GM12865 (cell line): ENCODE measurements around the gene MS4A10.

ENCODE experiments used
- DNase-seq: peaks from one replicate; pipeline ENCODE4 v3.0.0; 2010; ENCODE audit warnings: low read depth
- H3K4me3 ChIP-seq: 2 replicates; pipeline ENCODE4 v1.5.1; 2011; ENCODE audit warnings: mild to moderate bottlenecking, low read depth, low read length, control low read depth
- CTCF ChIP-seq: IDR thresholded peaks from 2 replicates; pipeline ENCODE4 v1.5.1; 2011; ENCODE audit warnings: low read length, control low read depth, low read depth, inconsistent platforms; ENCODE audit not compliant: insufficient read depth; ENCODE audit errors: missing control alignments

Gene MS4A10

GRCh38 chr11:60844045-60844869, 59.1 kb downstream of the MS4A10 start:
- peak overlapping the region; percentile 93 for H3K4me3 ChIP-seq
- no peak for DNase-seq
- TF ChIP-seq CTCF = no peak

- DNase-seq = no peak
- no peak overlapping the region for H3K4me3 ChIP-seq
- TF ChIP-seq CTCF = no peak
Measured at GRCh38 chr11:60844870-60845221, 59.7 kb downstream of the MS4A10 start.

GRCh38 chr11:60845338-60845737, 60.2 kb downstream of the MS4A10 start:
- no peak for DNase-seq
- H3K4me3 ChIP-seq = no peak overlapping the region
- no peak for TF ChIP-seq CTCF

GRCh38 chr11:60847281-60847680, 62.1 kb downstream of the MS4A10 start:
- no peak for TF ChIP-seq CTCF
- DNase-seq = no peak
- no peak overlapping the region for H3K4me3 ChIP-seq

GRCh38 chr11:60847896-60848295, 62.8 kb downstream of the MS4A10 start:
- no peak for TF ChIP-seq CTCF
- DNase-seq = no peak
- no peak overlapping the region for H3K4me3 ChIP-seq

- no peak for TF ChIP-seq CTCF
- no peak overlapping the region for H3K4me3 ChIP-seq
- DNase-seq = no peak
Measured at GRCh38 chr11:60848714-60849151, 63.6 kb downstream of the MS4A10 start.
